ENCODE results near the gene HSPA1L.
A peak's percentile ranks its signal among the peaks of the same experiment; 100 is the strongest.

Gene HSPA1L

GRCh38 chr6:31763619-31763940 is 51.5 kb downstream of the HSPA1L start:
- peak; percentile 60 for DNase-seq

GRCh38 chr6:31762878-31763618 is 52.0 kb downstream of the HSPA1L start:
- DNase-seq: no peak

- no peak for DNase-seq
These were observed 52.7 kb downstream of the HSPA1L start, which contains the start of gene SAPCD1 for GRCh38 chr6:31762356-31762755. TSS of gene SAPCD1 (plus strand) at chr6:31762656. CDS start at chr6:31763055, 399 bp downstream.

GRCh38 chr6:31761343-31761742 is 53.7 kb downstream of the HSPA1L start:
- DNase-seq: no peak

- no peak for DNase-seq
These were observed 54.3 kb downstream of the HSPA1L start for GRCh38 chr6:31760790-31761189.

All from fibroblast of skin of abdomen (primary cell).